ENCODE results near the gene MC1R. TPM values are rescaled to one million over a fixed set of nuclear protein-coding genes. Genes with fewer than 3 reads are reported as not detected.
"Not testable (repeated sequence)": the region's sequence is repeated elsewhere in the genome, so short reads cannot be mapped to it uniquely, and the experiment has no call there.

Gene MC1R
- total RNA-seq, result 4.0 TPM
- long read RNA-seq, partial matches to known transcripts, result 0 of 1 reads
- long read RNA-seq, other reads (novel, unspliced or antisense), result 0 of 1 reads

- intact Hi-C loops (cut with DNase I), result no loop called here
- DNase-seq (ENCODE audit: low spot score), result peak; percentile 74
Observed at GRCh38 chr16:89918453-89919347, at the start of gene MC1R. TSS of gene MC1R (plus strand) at chr16:89918862. CDS start at chr16:89919259, 397 bp downstream.

DNA sequence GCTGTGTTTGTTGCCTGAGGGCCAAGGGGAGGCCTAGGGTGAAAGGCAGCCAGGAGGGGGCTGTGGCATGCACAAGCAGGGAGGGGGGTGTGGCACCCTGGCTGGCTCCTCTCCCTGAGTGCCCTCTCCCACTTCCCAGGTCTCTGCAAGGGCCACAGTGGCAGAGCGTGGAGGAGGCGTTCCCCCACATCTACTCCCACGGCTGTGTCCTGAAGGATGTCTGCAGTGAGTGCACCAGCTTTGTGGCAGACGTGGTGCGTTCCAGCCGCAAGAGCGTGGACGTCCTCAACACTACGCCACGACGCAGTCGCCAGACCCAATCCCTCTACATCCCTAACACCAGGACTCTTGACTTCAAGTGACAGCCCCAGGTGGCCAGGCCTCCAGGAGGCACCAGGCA lies 48.8 kb upstream of the MC1R start:
- intact Hi-C loops (cut with DNase I), result loop anchor here (5.0 kb wide), 2 partner anchors 52 to 53 kb away; partner anchors contain the start of genes FANCA and TUBB3
- no peak for DNase-seq (ENCODE audit: low spot score)

DNA sequence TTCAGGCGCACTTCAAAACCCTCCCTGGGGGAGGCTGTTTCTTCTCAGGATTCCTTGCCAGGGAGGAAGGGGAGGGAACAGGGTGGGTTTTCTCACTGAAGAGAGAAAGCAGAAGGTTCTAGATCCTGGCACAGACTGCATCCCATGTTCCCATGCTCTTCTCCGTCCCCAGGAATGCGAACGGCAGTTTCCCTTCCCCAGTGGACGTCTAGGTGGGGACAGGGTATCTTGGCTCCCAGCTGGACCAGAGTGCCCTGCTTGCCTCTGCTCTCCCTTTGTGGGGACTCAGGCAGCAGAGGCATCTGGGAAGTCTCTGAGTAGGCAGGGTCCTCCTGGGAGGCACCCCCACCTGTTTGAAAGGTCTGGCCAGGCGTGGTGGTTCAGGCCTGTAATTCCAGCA lies 48.2 kb upstream of the MC1R start:
- DNase-seq (ENCODE audit: low spot score), result no peak
- intact Hi-C loops (cut with DNase I), result loop anchor here (5.0 kb wide), 2 partner anchors 52 to 53 kb away; partner anchors contain the start of genes FANCA and TUBB3

DNA sequence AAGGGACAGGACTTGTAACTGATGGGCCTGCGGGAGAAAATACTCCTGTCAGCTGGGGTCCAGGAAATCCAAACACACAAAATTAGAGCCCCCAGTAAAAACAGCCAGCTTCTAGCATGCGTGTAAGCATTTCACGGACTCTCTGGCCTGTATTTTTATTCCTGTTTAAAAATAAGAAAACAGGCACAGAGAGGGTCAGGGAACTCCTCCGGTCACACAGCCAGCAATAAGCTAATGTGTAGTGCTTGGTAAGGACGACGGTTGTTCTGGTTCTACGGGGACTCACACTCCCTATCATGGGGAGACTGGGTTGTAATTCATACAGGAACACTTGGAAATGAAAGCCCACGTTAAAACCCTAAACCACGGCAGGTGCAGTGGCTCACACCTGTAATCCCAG lies 46.8 kb upstream of the MC1R start:
- DNase-seq (ENCODE audit: low spot score), result no peak
- intact Hi-C loops (cut with DNase I), result loop anchor here (5.0 kb wide), 2 partner anchors 50 to 55 kb away; partner anchors contain the start of genes FANCA and TUBB3

DNA sequence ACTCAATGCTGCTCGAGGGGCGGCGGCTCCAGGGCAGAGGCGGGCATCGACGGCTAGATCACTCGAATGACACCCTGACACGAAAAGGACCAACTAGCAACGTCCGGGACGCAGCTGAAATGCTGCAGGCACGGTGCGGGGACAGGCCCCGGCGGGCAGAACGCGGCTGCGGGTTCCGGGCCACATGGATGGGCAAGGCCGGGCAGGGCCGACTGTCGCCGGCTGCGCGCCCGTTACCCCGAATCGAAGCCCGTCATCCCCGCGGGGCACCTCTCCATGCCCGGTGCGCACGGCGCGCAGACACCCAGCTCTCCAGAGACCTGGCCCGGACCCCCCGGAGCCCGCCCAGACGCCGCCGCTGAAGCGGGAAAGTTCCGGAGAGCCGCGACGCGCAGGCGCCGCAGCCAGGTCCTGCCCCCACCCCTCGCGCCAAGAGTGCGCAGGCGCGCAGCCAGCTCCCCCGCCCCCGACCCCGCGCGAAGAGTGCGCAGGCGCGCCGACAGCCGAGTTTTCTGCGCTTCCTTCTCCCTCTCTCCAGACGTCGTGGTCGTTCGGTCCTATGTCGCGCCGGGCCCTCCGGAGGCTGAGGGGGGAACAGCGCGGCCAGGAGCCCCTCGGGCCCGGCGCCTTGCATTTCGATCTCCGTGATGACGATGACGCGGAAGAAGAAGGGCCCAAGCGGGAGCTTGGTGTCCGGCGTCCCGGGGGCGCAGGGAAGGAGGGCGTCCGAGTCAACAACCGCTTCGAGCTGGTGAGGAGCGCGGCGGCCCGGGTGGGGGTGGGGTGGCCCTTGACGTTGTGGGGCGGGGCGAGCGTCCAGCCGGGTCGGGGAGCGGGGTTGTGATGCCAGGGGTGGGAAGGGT lies 45.3 kb upstream of the MC1R start, which contains the start of gene TCF25:
TCF25 (plus strand) TSS at position 484 of the 863 bp plus-strand sequence; CDS start at position 560, 76 bp downstream.
- intact Hi-C loops (cut with DNase I), result loop anchor here (5.0 kb wide), 2 partner anchors 49 to 56 kb away; partner anchors contain the start of genes FANCA and TUBB3
- DNase-seq (ENCODE audit: low spot score), result peak; percentile 92

DNA sequence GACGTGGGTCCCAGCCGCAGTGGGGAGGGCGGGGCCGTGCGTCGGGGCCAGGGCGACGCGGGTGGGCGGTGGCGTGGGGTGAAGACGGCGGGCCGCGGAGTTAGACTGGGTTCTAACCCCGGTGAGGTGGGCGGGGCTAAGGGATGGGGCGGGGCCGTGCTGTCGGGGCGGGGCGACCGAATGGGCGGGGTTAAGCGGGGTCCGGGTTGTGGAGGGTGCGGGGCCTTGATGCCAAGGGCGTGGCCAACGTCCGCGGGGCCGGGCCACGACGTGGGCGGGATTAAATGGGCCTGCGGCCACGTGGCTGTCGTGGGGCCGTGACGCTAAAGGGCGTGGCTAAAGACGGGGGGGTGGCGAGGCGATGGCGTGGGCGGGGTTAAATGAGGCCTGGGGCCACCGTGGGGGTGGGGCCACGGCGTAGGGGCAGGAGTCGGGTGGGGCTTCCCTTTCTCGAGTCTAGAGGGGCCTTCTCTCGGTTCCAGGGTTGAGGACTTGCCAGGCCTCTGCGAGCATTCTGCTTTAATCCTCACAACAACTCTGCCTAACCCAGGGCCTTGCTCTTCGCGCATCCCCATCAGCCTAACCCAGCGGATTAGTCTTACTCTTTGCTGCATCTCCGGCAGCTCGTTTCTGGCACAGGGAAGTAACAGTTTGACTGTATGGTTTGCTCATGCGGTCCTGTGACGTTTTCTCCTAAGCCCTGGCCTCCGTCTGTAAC lies 44.5 kb upstream of the MC1R start:
- DNase-seq (ENCODE audit: low spot score), result peak; percentile 99
- intact Hi-C loops (cut with DNase I), result loop anchor here (5.0 kb wide), 2 partner anchors 48 to 57 kb away; partner anchors contain the start of genes FANCA and TUBB3

GRCh38 chr16:89879123-89879522 lies 39.5 kb upstream of the MC1R start:
- DNase-seq (ENCODE audit: low spot score); intact Hi-C loops (cut with DNase I): not testable (repeated sequence)

DNA sequence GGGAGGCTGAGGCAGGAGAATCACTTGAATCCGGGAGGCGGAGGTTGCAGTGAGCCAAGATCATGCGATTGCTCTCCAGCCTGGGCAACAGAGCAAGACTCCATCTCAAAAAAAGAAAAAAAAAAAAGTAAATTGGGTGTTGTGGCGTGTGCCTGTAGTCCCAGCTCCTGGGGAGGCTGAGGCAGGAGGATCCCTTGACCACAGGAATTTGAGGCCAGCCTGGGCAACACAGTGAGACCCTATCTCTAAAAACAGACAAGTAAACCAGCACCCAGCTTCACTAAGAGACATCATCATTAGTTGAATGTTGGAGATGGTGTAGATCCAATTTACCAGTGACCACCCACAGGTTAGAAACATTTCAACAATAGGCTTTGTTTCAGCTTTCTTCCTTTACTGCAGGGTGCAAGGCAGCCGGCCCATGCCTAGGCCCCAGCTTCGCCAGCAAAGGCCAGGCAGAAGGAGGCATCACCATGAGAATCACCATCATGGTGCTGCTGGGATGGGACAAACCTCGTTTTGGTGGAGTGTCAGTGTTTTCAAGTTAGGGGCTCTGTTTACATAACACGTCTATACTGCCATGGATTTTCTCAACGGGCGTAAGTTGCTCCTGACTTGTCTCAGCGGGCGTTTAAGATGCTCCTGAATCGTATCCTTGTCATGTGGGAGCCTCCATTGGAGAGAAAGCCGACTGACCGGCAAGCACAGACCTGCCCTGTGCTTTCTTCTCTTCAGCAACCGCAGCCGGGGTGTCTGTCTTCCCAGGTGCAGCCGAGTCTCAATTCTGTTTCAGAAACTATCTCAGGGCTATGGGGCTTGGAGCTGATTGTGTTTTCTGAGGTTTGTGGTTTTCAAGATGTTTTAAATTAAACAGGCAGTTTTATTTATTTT lies 37.9 kb upstream of the MC1R start:
- DNase-seq (ENCODE audit: low spot score), result no peak
- intact Hi-C loops (cut with DNase I), result no loop called here

GRCh38 chr16:89881368-89881730 lies 37.3 kb upstream of the MC1R start:
- intact Hi-C loops (cut with DNase I), result no loop called here
- DNase-seq (ENCODE audit: low spot score), result no peak

DNA sequence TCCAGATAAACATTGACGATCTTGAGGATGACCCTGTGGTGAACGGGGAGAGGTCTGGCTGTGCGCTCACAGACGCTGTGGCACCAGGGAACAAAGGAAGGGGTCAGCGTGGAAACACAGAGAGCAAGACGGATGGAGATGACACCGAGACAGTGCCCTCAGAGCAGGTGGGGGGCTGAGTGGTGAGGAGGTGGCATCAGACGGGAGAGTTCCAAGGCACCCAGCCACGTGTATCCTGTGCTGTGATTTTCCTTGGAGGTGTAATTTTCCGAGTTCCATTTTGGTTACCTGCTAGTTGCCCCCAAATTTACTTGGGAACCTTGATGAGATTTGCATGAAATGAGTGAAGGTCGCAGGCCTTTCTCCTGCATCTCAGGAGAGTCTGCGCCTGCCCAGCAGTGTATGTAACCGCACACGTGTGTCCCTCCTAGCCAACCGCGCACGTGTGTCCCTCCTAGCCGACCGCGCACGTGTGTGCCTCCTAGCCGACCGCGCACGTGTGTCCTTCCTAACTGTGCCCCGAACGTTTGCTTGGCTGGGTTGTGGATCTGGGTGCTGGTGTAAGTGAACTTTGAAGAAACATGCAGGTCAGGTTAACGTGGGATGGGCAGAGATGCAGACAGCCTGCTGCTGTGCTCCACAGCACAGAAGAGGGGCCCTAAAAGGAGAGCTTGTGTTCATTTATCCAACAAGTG lies 35.2 kb upstream of the MC1R start:
- DNase-seq (ENCODE audit: low spot score), result no peak

GRCh38 chr16:89884041-89884421 lies 34.6 kb upstream of the MC1R start:
- DNase-seq (ENCODE audit: low spot score), result no peak
- intact Hi-C loops (cut with DNase I), result no loop called here

More for the DNA sequence above, 35.2 kb upstream of the MC1R start:
- intact Hi-C loops (cut with DNase I), result no loop called here

- no peak for DNase-seq (ENCODE audit: low spot score)
- intact Hi-C loops (cut with DNase I), result no loop called here
Observed at GRCh38 chr16:89887243-89887642, 31.4 kb upstream of the MC1R start.

DNA sequence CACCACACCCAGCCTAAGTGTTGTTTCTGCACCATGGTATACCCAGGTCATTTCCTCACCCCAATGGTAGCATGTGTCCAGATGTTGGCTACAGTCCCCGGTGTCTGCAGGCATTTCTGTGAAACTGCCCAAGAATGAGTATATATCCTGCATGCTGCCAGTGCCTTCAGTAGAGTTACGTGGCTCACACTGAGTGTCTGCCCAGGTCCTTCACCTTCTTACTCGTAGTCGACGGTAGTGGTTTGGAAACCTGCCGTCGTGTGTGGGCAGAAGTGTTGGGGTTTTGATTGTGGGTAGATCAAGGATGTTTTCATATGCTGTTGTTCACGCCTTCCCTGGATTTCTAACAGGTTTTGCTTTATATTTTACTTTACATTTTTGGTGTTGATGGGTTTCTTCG lies 28.5 kb upstream of the MC1R start:
- intact Hi-C loops (cut with DNase I), result no loop called here
- DNase-seq (ENCODE audit: low spot score), result no peak

DNA sequence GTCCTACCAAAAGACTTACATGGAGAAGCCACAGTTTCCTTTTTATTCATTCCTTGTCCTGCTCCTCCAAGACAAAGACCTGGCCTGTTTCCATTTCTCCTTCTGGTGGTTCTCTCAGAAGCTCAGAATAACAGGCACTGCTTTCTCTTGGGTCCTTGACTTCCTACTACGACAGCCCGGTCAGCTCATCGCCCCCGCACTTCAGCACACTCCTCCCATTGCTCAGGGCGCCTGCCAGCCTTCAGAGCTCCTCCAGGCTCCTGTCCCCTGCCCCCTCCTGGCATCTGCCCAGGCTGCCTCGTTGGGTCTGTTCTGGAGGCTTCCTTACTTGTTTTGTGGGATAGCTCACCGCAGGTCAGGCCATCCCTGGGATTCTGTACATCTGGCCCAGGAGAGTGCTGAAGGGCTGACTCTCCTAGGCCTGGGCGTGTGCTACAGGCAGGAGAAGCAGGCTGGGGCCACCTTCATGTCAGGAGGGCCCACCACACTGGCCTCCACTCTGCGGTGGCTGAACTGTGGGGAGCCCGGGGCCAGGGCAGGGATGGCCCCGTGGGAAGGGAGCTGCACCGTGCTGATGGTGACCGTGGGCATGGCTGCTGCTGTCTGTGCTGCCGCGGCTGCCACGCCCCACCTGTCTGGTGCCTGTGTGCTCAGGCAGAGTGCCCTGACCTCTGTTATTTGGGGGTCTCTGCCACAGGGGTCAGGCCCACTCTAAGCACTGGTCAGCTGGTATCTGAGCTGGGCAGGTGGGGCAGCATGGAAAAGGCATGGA lies 27.6 kb upstream of the MC1R start:
- intact Hi-C loops (cut with DNase I), result no loop called here
- no peak for DNase-seq (ENCODE audit: low spot score)

- intact Hi-C loops (cut with DNase I), result no loop called here
- no peak for DNase-seq (ENCODE audit: low spot score)
Observed at GRCh38 chr16:89892055-89892630, 26.5 kb upstream of the MC1R start.

- intact Hi-C loops (cut with DNase I), result no loop called here
- no peak for DNase-seq (ENCODE audit: low spot score)
Observed at GRCh38 chr16:89892635-89893034, 26.0 kb upstream of the MC1R start.
